OCI-LY1 (cell line): ENCODE results near the gene SLC8A1.

Experiments used
- CTCF ChIP-seq: fragments of 200-600 bp; sonication (generic), shearing (Covaris generic); IDR thresholded peaks from 2 replicates; pipeline ENCODE4 v1.5.1; 2017; ENCODE audit warnings: mild to moderate bottlenecking, antibody characterized with exemption, low read length, moderate library complexity, mixed read lengths
- EZH2 ChIP-seq: fragments of 200-600 bp; sonication (generic), shearing (Covaris generic); IDR thresholded peaks from 2 replicates; pipeline ENCODE4 v1.8.0; 2017; ENCODE audit warnings: borderline replicate concordance, mixed run types, mild to moderate bottlenecking, antibody characterized with exemption, low read length, moderate library complexity, mixed read lengths

- TF ChIP-seq CTCF (no peak), EZH2 (no peak)
Measured at GRCh38 chr2:40202798-40203400, 249.0 kb downstream of the SLC8A1 start.
